ENCODE measurements around the gene EVX2.

EVX2 gene

DNA sequence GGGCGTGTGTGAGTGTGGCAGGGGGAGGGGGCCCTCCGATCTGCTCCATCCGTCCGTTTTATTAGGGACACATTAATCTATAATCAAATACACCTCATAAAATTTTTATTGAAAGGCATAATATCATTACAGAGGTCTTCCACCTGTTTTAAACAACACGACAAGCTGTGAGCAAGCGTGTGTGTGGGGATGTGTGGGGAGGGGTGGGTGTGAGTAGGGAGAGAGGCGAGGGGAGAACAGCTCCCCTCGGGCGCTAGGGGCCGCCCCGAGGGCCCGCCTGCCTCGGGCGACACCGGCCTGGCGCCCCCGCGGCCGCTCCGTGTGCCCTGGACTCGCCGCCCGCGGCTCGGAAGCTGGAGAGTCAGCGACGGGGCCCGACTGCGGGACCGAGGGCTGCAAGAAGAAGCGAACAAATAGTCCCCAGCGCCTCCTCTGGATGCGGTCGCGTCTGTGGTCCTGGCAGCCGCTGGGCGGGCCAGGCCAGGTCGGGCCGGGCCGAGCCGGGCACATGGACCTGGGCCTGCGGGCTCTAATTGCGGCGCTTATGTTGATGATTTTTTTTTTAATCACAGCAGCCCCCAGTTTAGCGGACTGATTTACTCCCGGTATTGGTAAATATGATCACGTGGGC lies 38.4 kb upstream of the EVX2 start:
- DNase-seq = no peak

DNA sequence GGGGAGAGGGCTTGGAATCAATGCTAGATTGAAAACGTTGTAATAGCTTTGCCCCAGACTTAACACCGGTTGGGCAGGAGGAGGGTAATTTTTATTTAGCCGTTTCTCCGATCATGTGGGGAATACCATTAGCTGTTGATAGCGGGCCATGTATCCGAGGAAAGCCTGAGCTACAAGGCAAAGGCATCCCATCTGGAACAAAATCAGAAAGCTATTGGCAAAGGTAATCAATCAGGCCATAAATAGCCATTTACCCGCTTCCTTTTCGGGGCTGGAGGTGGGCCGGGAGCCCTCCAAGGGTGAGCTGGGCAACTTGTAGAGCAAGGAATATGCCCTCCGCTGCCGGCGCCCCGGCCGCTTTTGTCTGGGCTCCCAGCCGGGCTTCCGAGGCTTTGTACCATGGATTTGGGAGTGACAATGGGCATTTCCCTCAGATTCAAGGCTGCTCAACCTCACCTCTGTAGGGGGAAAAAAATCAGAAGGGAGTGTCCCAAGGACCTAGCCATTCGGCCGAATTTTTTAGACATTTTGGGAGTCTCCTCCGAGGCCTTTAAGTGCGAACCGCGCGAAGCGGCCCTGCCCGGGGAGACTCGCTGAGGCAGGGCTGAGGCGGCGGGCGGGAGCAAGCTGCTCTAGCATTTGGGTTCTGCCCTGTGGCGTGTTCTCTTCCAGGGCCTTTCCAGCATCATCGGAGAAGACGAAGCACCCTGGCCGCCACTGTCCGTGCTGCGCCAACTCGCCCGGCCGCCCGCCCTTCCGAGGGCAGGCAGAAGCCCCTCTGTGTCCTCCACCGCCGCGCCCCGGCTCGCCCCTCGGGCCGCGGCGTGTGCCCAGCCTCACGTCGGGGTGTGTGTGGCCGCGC lies 37.7 kb upstream of the EVX2 start:
- no peak for DNase-seq

DNA sequence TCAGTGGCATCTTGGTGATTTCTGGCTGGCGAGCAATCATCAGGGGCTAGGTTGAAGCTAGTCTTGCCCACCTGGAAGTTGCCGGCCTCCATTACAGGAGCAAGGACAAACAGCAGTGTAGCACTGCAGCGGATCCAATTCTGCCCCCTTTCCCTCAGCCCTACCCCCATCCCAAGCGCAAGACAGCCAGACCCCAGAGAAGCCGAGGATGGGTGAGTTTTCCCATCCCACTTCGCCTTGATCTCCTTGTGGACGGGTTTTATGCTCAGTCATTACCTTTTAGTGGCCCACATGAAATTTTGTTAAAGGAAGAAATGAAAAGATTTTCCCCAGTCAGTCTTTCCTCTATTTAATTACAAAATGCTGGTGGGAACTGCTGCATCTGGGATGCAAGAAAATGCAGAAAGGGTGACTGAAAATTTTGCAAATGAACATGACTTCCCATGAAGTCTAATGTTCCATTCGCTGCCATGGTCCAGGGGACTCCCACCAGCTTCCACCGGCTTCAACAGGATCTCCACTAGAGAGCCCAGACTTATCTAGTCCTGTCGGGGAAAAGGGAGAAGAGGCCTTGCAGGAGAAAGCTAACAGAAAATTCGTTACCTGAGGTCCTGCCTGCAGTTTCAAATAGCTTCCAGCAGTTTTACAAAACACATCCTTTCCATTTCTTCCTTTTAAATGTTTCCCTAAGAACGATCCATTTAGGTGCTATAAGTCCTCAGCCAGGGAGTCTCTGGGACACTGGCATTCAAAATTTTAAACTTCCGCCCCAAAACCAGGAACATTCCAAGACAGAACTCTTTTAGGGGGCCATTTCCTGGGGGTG lies 36.8 kb upstream of the EVX2 start:
- DNase-seq = no peak

DNA sequence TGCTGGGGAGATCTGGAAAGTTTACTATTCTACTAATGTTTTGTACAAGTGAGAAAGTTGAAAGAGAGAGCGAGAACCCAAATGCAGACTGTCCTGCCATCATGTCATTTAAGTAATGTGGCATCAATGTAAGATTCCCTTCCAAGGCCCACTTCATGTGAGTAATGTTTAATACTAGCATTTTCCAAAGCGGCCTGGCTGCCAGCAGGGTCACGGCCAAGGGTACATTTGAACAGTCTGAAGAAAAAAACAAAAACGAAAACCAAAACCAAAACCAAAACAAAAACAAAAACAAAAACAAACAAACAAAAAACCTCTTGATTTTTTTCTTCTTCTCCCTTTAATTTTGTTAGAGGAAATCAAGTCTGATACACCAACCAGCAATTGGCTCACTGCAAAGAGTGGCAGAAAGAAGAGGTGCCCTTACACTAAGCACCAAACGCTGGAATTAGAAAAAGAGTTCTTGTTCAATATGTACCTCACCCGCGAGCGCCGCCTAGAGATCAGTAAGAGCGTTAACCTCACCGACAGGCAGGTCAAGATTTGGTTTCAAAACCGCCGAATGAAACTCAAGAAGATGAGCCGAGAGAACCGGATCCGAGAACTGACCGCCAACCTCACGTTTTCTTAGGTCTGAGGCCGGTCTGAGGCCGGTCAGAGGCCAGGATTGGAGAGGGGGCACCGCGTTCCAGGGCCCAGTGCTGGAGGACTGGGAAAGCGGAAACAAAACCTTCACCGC lies 35.0 kb upstream of the EVX2 start:
- no peak for DNase-seq

DNA sequence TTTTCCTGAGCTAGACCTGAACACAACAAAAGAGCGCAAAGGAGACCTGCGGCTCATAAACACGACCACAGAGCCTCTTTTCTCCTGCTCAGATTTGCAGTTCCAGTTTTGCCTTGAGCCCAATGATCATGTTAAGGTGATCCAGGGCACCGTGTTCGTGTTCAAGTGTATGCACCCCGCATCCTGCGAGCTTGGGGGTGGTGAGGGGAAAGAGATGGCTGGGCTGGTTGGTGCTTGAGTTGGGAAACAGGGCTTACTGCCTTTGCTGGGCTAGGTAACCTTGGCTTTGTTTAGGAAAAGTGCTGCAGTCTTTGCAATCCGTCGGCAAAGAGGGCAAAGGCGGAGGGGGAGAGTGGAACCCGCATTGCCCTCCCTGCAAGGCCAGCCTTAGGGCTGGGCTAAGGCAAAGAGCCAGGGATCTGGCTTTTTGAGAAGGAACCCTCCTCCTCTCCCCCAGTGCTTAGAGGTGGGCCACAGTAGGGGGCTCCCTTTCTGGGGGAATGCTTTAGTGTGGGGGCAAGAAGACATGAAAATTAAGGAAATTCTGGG lies 34.1 kb upstream of the EVX2 start:
- no peak for DNase-seq

DNA sequence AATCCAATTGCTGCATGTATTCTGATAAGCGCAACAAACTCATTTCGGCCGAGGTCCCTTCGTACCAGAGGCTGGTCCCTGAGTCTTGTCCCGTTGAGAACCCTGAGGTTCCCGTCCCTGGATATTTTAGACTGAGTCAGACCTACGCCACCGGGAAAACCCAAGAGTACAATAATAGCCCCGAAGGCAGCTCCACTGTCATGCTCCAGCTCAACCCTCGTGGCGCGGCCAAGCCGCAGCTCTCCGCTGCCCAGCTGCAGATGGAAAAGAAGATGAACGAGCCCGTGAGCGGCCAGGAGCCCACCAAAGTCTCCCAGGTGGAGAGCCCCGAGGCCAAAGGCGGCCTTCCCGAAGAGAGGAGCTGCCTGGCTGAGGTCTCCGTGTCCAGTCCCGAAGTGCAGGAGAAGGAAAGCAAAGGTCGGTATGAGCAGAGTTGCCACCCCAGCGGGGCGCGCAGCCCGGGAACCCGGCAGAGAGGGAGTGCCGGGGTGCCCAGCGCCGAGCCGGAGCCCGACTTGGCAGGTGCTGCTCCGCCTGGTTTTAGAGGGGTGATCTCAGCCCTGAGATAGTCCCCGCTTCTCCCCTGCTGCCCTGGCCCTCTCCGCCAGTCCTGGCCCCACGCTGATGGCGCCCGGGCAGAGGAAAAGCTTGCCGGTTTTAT lies 33.5 kb upstream of the EVX2 start:
- no peak for DNase-seq

DNA sequence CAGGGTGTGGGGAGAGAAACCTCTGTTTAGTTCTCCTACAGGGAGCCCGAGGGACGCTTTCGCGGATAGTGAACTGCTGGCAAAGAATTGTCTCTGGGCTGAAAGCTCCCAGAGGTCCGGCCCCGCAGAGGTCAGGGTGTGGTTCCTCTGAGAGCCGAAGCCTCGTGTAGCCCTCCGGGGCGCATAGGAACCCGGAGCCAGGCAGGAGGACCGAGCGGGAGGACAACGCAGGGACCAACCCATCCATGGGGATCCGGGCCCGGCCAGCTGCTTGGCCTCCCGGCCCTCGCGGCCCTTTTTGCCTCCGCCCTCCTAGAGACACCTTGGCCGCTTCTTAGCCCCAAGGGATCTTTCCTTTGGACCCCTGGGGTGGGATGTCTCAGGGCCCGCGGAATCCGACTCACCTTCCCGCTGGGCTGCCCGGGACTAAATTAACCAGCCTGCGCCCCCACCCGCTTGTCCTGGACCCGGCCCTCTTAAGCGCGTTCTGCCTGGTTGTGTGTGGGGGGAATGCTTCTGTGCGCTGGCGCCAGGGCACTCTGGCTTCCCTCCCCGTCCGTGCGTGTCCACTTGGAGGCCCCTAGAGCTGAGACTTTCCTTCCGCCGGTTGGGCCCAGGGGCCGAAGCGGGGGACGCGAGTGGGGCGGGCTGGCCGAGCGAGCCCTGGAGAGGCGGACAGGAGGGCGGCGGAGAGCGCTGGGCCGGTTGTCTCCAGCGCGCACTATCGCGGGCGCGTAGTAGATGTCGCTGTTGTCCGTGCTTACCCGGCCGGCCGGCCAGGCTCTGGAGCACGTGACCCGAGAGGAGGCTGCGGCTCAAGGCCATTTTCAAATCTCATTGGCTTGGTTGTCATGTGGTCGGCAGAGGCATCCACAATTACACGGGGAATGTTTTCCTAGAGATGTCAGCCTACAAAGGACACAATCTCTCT lies 32.4 kb upstream of the EVX2 start, which contains the start of gene HOXD10:
Gene HOXD10, plus strand, starts transcription at position 896 of the 931 bp plus-strand sequence. CDS start 56 bp downstream, outside the sequence.
- no peak for DNase-seq

DNA sequence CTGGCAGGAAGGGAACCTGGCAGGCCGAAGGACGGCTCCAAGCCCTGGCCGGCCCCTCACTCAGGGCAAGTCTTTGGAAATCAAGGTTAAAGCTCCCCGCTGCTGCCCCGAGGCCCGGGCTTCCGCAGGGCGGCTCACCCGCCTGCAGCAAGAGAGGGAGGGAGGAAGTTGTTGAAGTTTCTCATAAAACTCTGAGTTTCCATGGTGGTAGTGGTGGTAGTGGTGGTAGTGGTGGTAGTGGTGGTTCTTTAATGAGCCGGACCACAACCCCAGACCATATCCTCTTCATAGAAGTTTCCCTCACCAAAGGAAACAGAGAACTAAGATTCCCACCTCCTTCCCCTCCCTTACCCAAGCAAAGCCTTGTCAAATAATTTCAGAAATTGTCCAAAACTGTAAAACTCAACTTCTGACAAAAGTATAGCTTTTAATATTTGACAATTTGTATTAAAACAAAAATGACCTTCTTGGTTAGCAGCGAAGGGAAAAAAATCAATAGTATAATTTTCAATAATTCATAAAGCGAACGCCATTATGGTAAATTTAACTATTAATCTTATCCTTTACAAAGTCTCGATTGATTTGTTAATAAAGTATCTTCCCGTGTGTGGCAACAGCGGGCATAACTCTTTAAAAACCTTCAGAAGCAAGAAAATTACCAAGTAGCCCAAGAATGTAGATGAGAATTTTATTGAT lies 31.3 kb upstream of the EVX2 start:
- no peak for DNase-seq

DNA sequence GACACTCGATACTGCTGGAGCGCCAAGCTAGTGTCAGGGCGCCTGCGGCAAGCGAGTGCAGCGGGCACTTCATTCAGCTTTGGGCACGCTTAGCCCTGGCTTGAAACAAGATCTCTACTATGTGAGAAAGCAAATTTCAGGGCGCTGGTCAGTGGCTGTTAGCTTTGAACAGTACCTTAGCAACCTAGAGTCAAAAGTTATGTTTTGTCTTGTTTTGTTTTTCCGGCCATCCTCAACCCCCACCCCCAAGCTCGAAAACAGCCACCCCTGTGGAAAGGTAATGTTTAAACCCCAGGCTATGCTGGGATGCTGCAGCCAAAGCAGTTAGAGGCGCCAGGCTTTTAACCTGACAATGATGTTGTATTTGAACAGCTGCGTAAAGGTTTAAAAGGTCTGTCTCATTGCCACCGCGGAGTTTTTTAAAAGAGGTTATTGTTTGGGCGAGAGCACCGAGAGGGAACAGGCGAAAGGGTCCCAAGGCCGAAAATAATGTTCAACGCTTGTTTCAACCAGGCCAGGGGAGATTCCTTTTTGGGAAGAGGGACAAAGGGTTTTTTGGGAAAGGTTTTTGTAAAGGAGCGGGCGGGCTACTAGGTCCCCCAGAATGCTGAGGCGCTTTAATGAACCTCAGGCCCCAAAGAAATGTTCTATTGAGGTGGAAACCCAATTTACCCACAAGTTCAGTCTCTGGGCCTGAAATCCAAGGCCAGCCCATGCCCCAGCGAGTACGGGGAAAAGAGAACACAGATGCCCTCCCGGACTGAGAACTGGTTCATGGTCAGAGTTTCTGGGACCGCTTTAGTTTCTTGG lies 30.6 kb upstream of the EVX2 start:
- no peak for DNase-seq

DNA sequence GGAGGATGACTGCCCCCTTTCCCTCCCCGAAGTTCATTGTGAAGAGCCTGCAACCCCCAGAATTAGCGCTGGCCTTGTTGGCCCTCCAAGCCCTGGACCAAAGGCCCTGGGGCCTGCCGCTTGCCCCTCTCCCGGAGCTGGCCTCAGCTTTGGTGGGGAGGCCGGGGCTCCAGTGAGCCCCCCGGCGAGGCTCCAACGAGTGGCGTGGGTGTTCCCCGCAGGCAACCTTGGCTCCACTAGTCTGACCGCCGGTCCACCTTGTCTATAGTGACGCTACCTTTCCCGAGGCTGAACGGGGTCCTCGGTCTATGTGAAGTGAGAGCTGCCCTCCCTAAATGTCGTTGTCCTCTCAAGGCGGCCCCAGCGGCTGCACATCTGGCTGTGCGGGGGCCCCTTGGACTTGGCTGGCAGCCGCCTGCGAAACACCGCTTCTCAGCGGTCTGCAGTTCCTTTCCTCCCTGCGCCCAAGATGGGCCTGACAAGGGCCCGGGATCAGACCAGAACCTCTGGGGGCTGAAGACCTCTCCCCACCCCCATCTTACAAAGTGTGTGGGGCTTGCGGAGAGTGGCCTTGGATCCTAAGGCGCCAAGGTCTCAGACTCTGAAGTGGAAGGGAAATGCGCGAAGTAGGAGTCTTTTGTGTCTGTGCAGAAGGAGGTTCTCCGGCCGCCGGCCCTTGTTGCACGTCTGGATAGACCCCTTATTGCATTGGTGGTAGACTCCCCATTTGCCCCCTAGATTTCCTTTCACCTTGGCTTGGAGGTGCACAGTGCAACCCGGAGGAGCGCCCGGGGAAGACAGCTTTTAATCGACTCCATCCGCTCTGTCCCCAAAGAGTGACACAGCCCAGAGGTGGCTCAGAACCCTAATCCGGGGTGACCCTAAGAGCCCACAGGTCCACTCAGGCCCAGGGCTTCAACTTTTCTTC lies 28.9 kb upstream of the EVX2 start:
- DNase-seq = no peak

DNA sequence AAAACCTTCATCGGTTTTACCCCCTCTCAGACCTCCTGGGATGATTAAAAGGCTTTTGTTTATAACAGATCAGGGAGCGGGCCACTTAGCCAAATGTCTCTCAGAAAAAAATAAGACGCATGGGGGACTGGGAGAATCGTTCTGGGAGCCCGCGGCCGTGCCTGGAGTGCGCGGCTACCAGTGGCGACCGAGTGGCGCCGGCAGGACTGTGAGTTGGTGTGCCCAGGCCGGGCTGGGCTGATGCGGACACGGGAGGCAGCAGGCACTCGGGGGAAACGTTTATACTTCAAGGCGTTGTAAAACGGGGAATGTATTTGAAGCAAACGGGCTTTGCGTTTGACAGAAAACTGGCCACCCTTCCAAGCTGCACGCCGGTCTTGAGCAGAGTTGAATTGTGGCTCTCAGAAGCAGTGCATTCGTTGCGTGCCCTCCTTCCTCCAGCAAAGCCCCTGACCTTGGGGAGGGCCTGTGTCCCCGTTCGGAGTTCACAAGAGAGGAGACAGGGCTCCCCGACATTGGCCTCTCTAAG lies 28.1 kb upstream of the EVX2 start:
- no peak for DNase-seq

DNA sequence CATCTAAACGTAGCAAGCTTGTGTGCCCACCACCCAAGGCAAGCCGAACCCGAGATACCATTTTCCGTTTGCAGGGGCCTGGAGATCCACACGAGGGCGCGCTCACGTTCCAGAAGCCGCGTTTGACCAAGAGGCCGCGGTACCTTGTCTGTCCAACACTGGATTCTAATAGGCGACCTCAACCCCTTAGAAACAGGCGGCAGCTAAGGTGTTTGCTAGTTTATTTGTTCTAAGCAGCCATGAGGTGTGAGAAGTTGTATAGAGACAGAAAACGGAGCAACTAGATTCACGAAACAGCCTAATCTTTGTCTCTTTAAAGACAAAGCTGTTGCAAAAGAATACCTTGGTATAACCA lies 27.5 kb upstream of the EVX2 start:
- DNase-seq = no peak

DNA sequence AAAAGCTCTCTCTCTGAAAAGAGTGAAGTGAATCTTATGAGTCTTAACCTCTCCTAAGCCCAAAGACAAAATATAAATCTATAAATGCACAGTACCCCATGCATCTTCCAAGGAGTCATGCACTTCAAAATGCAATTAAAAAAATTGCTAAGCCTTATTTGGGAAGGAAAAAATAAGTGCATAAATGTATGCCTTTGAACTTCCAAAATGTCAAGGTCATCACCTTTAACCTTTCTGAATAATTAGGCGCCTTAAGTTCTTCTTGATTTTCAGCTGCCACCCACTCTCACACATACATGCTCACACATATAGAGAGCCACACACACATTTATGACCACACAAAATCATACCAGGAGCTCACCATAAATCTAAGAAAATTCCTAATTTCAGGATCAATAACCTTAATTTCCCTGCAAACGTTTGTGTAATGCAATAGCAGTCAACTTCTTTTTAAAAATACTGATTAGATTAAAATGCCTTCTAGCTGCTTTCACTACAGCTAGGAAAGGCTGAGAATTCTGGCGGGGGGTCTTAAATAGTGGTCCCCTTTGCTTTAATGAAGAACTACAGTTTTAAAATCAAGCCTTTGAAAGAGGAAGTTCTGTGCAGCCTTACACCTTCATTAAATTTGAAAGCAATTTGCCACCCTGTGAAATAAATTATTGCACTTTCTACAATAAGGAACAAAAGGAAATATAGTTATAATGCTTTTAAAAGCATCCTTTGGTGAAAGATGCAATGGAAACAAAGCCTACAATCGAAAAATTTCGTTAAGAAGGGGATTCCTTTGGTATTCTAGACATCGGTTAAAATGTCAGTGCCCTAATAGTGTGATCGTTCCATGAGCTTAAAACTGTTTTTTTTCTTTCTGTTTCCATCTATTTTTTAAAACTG lies 26.9 kb upstream of the EVX2 start:
- no peak for DNase-seq

DNA sequence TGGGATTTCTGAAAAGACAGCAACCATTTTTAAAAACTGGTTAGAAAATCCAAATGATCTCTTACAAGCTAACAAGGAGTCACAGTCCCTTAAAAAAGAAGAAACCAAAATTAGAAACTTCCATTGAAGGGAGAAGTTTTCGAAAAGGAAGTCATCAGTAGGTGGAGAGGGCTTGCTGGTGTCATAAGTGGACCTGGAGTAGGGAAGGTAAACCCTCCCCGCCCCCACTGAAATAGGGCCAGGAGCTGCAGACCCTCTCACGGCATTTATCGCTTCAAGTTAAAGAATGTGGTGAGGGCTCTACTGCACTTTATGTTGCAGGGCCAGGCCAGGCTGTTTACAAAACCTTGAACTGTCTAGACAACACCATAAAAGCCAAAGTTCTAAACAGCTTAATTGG lies 26.2 kb upstream of the EVX2 start:
- DNase-seq = no peak

DNA sequence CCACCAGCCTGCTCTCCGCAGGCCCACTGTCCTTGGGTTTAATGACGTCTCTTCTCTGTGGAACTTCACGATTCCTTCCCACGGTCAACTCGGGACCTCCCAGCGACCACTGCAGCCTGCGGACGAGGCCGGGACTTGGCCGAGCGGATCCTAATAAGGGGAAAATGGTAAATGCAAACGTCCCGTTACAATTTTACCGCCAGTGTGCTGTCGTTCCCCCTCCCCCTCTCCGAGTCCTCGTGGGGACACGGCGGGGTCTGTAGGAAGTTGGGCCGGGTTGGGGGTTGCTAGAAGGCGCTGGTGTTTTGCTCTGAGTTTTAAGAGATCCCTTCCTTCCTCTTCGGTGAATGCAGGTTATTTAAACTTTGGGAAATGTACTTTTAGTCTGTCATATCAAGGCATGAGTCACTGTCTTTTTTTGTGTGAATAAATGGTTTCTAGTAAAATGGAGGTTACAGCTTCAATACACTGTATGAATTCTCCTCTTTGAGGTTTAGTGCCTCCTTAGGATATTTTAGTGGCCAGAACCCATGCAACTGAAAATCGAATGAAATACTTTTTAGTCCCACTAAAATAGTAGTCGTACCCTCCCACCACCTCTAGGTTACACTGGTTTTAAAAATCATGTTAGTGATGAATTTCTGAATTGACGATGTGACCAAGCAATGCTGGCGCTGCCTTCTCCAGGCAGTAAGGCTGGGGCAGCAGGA lies 25.6 kb upstream of the EVX2 start:
- DNase-seq = no peak

DNA sequence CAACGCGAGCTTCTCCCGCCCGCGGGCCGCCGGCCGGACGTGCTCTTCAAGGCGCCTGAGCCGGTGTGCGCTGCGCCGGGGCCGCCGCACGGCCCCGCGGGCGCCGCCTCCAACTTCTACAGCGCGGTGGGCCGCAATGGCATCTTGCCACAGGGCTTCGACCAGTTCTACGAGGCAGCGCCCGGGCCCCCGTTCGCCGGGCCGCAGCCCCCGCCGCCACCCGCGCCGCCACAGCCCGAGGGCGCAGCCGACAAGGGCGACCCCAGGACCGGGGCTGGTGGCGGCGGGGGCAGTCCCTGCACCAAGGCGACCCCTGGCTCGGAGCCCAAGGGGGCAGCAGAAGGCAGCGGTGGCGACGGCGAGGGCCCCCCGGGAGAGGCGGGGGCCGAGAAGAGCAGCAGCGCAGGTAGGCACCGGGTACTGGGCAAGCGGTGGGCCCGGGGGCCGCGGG lies 24.0 kb upstream of the EVX2 start:
- no peak for DNase-seq
